ENCODE results near the gene TMOD1. TPM values are rescaled to one million over a fixed set of nuclear protein-coding genes. Genes with fewer than 3 reads are reported as not detected.
A peak's percentile ranks its signal among the peaks of the same experiment; 100 is the strongest.

TMOD1 gene
- polyA plus RNA-seq, 1 of the 3 experiments (the other 2 are of a cell fraction): 0.54 TPM

DNA sequence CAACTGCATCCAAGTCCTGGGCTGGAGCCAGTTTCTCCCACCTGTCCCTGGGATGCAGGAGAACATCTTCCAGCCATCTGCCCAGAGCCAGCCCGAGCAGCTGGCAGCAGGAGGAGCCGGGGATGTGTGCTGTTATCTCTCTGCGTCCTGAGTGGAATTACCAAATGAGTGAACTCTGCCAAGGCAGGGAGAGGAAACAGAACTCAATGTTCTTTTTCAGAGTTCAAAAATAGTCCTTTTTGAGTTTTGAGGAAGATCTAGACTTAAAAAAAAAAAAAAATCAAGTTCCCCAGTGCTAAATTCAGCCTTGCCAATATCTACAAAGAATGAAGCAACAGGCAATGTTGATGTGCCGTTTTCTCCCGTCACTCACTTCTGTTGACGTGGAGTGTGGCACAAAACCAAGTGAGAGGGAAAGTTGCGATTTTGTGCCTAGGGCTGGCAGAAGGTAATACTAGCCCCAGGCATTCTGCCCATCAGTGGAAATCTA is 56.2 kb downstream of the TMOD1 start (continued):
- TF ChIP-seq RCOR1 (IDR thresholded peaks at IDR 0.05; ENCODE audit: low read length): peak; percentile 94

GRCh38 chr9:97558701-97559101 is 57.2 kb downstream of the TMOD1 start:
- CTCF ChIA-PET: interaction anchor here (0.8 to 2.0 kb wide), 5 partner anchors 15 to 56 kb away, joined by 3 to 7 read pairs (median 5); no protein-coding TSS in a partner anchor
- WGBS (ENCODE audit: low lambda C conversion rate): 62% methylated on average over 3 of the region's 3 CpGs
- Histone ChIP-seq H3K27me3 (ENCODE audit: insufficient read depth) (0 out of 2 replicates have a peak, but pooled peaks cover 16% of the 10 kb centered on the region), H3K9me3 (no peaks in the 10 kb centered on the region), H3K36me3 (replicated peaks in 1 of 2; ENCODE audit: control insufficient read depth in 1 of 2, insufficient read depth in 2 of 2, low read length in 1 of 2) (peaks cover 0 to 2% of the 10 kb centered on the region in 2 experiments), H3K4me3 (ENCODE audit: low read depth in 2 of 2, low read length in 1 of 2) (no peak overlapping the region), H3K9me2 (no peaks in the 10 kb centered on the region), H3K9ac (no peak overlapping the region), H3K4me1 (ENCODE audit: control insufficient read depth in 1 of 2, insufficient read depth in 2 of 2, low read depth in 1 of 2, low read length in 1 of 2) (peaks cover 0 to 86% of the 10 kb centered on the region in 2 experiments; a peak in 2 of 4 replicates), H3K4me2 (no peak overlapping the region), H4K20me1 (ENCODE audit: insufficient read depth) (no peaks in the 10 kb centered on the region), H3K79me2 (ENCODE audit: insufficient read depth) (no peaks in the 10 kb centered on the region), H3F3A (replicated peaks; ENCODE audit: insufficient read depth) (no peaks in the 10 kb centered on the region), H3K27ac (ENCODE audit: low read depth in 2 of 2, low read length in 1 of 2) (peak overlapping the region in 1 of 2 experiments; percentile 35; a peak in 2 of 4 replicates), H2AFZ (ENCODE audit: low read depth) (no peak overlapping the region)
- POLR2A ChIA-PET: no interaction called here
- TF ChIP-seq NRF1 (IDR thresholded peaks at IDR 0.05; ENCODE audit: low read depth, low read length): no peak
- TF ChIP-seq, protein P1, sequence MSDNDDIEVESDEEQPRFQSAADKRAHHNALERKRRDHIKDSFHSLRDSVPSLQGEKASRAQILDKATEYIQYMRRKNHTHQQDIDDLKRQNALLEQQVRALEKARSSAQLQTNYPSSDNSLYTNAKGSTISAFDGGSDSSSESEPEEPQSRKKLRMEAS (IDR thresholded peaks at IDR 0.05; ENCODE audit: low read depth): no peak
- no peak for TF ChIP-seq TEAD4 (IDR thresholded peaks at IDR 0.05; ENCODE audit: borderline replicate concordance, insufficient read depth)
- no peak for TF ChIP-seq FOSL2 (IDR thresholded peaks at IDR 0.05; ENCODE audit: borderline replicate concordance, low read depth)
- TF ChIP-seq CHD2 (IDR thresholded peaks at IDR 0.05; ENCODE audit: low read length, partially characterized antibody): no peak
- TF ChIP-seq, protein P2, sequence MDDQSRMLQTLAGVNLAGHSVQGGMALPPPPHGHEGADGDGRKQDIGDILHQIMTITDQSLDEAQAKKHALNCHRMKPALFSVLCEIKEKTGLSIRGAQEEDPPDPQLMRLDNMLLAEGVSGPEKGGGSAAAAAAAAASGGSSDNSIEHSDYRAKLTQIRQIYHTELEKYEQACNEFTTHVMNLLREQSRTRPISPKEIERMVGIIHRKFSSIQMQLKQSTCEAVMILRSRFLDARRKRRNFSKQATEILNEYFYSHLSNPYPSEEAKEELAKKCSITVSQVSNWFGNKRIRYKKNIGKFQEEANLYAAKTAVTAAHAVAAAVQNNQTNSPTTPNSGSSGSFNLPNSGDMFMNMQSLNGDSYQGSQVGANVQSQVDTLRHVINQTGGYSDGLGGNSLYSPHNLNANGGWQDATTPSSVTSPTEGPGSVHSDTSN (IDR thresholded peaks at IDR 0.05): no peak
- no peak for TF ChIP-seq REST (IDR thresholded peaks at IDR 0.05; ENCODE audit: low read depth, low read length)
- TF ChIP-seq POLR2AphosphoS5 (IDR thresholded peaks at IDR 0.05; ENCODE audit: low read depth, low read length): no peak
- TF ChIP-seq, protein P3, sequence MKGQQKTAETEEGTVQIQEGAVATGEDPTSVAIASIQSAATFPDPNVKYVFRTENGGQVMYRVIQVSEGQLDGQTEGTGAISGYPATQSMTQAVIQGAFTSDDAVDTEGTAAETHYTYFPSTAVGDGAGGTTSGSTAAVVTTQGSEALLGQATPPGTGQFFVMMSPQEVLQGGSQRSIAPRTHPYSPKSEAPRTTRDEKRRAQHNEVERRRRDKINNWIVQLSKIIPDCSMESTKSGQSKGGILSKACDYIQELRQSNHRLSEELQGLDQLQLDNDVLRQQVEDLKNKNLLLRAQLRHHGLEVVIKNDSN (IDR thresholded peaks at IDR 0.05; ENCODE audit: borderline replicate concordance, low read depth): no peak
- no peak for TF ChIP-seq GABPA (IDR thresholded peaks at IDR 0.05; ENCODE audit: low read depth)
- TF ChIP-seq MEF2A (IDR thresholded peaks at IDR 0.05; ENCODE audit: borderline replicate concordance, low read depth): no peak
- TF ChIP-seq FOXM1 (IDR thresholded peaks at IDR 0.05; ENCODE audit: low read depth): no peak
- TF ChIP-seq ZBTB33 (IDR thresholded peaks at IDR 0.05; ENCODE audit: borderline replicate concordance, low read depth): no peak
- TF ChIP-seq TAF1 (IDR thresholded peaks at IDR 0.05; ENCODE audit: borderline replicate concordance, low read depth, low read length): no peak
- TF ChIP-seq JUND (IDR thresholded peaks at IDR 0.05): no peak
- no peak for DNase-seq
